IPS-NIHi11 (cell line): ENCODE data around the gene ARID4B.
"Not testable (repeated sequence)": the region's sequence is repeated elsewhere in the genome, so short reads cannot be mapped to it uniquely, and the experiment has no call there.

Source experiments
- DNase-seq: peaks from one replicate; pipeline ENCODE4 v3.0.0; 2012; ENCODE audit warnings: mixed read lengths, low spot score

ARID4B gene

DNA sequence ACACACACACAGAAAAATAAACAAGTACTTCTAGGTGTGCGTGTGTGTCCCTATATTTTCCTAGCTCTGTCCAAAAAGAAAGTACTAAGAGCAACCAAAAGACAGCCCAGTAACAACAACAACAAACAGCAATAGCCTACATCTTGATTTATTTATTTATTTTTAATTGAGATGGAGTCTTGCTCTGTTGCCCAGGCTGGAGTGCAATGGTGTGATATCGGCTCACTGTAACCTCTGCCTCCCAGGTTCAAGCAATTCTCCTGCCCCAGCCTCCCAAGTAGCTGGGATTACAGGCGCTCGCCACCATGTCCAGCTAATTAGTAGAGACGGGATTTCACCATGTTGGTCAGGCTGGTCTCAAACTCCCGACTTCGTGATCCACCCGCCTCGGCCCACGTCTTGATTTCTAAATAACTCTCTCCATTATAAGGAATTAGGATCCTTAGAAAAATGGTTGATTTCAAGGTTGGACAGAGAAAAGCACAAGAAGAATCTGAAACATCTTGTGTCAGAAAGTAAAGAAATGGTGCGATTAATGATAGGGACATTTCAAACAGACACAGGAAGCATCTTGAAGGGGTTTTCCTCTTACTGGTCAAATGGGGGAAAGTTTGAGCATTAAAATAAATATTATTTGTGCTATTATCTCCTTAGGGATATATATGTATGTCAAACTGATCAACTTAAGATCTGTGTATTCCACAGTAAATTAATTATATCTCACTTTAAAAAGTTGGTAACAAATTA lies 59.4 kb downstream of the ARID4B start:
- no peak for DNase-seq

DNA sequence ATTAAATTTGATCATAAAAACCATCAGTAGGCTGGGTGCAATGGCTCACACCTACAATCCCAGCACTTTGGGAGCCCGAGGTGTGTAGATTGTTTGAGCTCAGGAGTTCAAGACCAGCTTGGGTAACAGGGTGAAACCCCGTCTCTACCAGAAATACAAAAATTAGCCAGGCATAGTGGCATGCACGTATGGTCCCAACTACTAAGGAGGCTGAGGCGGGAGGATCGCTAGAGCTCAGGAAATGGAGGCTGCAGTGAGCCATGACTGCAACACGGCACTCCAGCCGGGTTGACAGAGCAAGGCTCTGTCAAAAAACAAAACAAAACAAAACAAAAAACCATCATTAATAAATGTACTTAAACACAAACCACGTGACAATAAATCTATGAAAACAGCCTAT lies 61.0 kb downstream of the ARID4B start:
- no peak for DNase-seq

DNA sequence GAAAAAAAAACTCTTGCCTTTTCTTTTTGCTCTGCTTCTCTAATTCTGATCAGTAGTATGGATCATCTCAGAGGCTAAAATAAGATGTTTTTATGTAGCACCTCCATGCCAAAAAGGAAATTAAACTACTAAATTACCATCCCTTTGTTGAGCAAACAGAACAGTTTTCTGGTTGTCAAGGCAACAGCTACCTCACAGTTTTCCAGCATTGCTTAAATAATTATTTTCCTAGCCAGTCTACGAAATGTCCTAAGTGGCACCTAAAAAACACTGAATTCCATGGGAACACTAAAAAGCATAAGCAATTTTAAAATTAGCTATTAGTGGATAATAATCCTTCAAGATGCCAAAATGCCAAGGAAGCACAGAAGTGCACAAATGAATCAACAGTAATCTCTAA lies 61.7 kb downstream of the ARID4B start:
- DNase-seq: no peak

DNA sequence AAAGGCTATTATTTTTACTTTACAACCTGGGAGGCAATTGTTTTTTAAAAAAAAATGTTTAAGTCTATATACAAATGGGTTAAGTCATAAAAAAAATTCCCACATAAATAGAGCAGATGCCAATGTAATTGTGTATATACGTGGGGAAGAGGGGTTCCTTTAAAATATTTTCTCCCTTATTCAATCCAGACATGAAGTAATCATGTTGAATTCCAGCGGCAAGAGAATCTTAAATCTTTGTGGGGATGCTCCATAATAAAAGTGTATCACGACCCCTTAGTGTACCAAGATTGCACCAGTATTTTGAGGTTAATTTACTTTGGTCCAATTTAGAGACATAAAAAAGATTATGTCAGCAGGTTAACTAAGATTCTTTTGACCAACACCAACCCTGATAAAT lies 62.1 kb downstream of the ARID4B start:
- DNase-seq: no peak

DNA sequence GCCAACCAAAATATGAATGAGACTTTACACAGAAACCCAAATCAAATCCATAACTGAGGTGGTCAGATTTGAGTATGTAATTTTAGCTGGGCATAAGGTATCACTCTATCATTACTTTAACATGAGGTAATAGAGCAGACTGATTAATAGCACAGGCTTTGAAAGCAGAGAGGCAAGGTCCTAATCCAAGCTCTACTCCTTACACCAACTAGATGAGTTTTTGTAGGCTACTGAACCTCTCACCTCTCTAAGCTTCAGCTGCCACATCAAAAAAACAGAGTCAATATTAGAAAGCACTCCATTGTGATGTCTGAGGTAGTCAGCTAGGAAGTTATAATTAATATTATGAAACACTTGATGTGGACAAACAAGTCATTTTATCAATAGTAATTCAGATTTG lies 63.7 kb downstream of the ARID4B start:
- no peak for DNase-seq

DNA sequence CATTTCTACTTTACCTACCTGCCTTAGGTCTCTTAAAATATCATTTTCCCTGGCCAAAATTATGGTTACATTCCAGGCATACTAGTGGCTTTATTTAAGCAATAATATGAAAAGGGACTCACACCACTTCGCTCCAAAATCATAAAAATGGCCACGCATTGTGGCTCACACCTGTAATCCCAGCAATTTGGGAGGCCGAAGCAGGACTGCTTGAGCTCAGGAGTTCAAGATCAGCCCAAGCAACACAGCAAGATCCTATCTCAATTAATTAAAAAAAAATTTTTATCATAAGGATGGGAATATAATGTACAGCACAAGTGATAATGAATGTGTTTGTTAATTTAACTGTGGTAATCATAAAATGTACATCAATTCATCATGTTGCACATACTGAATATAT lies 65.4 kb downstream of the ARID4B start:
- no peak for DNase-seq

DNA sequence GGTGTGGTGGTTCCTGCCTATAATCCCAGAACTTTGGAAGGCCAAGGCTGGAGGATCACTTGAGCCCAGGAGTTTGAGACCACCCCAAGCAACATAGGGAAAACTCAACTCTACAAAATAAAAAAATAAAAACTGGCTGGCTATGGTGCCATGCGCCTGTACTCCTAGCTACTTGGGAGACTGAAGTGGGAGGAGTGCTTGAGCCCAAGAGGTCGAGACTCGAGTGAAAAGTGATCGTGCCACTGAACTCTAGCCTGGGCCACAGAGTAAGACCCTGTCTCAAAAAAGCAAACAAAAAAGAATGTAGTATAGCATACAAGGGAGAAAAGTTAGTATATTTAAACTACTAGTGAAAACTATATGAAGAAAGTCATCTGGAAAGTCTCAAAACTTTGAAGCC lies 66.7 kb downstream of the ARID4B start:
- no peak for DNase-seq

DNA sequence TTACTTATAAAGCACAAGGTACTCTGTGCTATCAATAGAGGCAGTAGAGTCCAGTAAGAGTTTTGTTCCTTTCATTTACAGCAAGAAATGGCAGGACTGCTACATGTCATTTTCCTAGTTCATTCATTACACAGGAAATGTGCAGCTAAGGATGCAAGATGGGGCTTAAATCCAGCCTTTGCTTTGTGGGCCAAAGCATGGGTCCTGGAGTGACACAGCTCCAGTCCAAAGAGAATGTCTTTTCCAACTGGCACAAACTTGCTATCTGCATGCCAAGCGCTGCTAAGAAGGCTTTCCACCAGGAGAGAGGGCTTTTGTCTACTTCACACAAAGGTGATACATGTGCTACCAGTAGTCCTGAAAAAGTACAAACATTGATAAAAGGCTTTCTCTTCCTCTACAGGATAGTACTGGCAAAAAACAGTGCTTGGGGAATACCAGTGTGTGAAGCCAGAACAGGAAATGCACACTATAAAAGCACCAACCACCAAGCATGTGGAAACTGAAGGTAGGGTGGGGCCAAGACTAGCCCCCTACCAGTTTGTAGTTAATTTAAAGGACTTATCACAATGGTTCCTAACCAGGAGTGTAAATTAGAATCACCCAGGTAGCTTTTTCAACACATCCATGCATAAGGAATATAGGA lies 68.7 kb downstream of the ARID4B start:
- no peak for DNase-seq

DNA sequence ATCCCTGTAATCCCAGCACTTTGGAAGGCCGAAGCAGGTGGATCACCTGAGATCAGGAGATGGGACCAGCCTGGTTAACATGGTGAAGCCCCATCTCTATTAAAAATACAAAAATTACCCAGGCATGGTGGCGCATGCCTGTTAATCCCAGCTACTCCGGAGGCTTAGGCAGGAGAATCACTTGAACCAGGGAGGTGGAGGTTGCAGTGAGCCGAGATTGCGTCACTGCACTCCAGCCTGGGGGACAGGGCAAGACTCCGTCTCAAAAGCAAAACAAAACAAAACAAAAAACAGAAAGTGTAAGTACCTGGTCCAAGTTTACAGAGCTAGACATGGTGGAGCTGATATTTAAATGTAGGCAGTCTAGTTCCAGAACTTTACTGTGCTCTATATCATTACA lies 69.9 kb downstream of the ARID4B start:
- DNase-seq: not testable (repeated sequence)

DNA sequence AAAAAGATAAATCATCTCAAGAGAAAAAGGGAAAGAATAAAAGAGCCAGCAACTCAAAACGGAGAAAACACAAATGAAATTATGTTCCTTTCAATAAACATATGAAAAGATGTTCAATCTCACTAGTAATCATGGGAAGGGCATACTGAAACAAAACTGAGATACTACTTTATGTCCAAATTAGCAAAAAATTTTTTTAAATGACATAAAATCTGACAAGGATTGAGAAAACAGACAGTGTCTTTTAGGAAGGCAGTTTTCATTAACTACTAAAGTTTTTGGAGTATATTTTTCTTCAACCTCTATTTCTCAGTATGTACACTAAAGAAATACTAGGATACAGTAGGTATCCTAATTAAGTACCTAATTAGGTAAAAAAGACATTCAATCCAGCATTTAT lies 73.3 kb downstream of the ARID4B start:
- DNase-seq: no peak

DNA sequence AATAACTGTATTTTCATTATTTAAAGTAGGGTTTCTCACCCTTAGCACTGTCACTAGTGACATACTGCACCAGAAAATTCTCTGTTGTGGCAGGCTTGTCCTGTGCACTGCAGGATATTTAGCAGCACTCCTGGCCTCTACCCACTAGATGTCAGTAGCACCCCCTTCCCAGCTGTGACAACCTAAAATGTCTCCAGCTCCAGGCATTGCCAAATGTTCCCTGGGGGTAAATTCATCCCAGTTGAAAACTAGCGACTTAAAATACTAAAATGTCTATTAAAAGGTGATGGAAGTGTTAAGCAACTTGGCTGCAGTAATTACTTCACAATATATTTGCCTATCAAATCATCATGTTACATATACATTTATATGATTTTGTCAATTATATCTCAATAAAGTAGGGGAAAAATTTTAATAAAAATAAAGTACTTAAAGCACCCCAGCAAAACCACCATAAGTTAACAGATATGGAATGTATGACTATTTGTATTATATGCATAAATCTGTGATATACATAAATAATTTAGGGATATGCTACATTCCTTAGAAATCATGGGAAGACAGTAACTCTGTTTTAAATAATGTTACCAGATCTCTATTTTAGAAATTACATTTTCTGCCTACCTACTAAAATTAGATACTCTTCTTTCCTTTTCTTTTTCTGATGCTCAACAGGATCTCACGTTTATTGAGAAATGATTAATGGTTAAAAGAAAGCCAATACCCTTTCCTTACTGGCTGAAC lies 74.6 kb downstream of the ARID4B start:
- DNase-seq: peak; percentile 53

DNA sequence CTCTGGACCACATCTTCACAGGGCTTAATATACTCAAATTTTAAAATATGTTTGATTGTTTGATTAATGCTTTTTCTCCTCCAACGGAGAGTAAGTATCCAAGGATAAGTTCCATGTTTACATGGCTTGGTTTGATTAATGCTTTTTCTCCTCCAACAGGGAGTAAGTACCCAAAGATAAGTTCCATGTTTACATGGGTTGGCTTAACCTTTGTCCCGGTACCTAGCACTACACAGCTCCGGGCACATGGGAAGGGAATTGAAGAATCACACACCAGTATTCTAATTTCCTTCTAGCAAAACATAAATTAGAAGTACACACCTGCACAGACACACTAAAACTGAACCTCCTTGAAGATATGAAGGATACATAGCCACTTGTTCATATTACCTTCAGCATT lies 77.5 kb downstream of the ARID4B start:
- DNase-seq: no peak

DNA sequence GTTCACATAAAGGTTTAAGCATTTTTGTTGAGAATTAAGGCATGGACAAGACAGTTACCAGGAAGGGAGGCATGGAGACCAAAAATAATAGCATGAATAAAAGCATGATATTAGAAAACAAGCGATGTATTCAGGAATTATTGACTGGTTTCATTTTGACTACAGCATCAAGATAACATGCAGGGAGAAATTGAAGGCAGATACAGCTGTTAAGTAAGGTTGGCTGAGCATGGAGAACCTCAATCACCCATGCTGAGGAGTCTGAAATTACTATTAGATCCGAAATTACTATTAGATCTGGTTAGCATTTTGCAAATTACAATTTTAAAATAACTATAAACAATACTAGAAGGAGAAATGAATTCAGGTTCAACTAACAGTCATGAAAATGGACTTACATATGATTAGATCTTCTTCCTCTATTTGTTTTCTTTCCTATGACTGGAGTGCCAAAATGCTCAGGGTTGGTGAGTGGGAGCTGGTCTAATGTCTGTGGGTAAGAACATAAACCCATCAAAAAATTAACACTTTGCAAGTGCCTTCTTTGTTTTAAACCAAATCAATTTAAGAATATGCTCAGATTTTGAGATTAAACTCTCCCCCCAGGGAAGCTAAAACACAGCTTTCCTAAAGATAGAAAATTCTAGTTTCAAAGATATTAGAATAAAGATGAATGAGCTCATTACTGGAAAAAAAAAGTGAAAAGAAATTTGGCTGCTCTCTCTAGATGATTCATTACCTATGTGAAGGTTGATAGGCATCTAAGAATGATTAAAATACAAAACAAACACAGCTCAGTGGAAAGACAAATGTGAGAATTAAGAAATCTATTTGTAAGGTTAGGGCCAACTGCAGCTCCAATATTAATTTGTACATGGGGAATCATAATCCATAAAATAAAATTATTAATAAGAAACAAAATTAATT lies 81.7 kb downstream of the ARID4B start:
- no peak for DNase-seq

DNA sequence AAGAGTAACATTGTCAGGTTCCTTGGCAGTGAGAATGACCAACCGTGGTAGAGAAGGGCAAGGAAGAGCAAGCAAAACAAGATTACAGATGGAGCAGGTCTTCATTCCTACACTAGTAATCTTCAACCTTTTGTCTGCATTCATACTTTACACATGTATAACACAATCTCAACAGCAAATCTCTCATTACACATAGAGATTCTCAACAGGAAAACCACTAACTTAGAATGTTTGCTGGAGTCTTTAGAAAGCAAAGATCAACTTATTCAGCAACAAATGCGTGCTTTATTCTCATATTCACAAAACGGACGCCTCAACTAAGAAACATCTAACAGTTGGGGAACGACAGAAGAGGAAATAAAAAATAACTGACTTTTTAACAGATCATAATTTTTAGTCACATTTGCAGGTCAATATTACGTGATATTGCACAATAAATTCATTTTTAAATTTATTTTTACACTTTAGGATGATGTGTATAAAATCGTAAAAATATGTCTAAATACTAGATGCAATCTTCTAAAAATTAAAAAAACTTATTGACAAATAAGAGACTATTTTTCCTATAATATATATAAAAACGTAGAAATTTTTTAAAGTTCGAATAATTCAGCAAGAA lies 82.9 kb downstream of the ARID4B start:
- no peak for DNase-seq

DNA sequence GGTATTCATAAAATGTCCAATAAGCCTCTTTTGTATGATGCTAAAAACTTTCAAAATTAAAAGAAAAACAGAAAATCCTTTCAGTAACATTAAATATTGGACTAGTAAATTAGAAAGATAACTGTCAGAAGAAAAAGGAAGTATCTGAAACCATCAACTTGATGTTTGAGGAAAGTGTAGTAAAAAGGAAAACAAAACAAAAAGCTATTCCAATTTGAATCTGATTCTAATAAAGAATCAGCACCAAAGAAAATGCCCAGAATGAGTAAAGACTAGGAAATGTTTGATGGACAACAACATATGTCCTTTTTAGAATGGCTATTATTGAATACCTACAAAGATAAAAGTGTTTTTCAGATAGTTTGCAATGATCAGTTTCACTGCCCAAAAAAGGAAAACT lies 87.0 kb downstream of the ARID4B start:
- no peak for DNase-seq

DNA sequence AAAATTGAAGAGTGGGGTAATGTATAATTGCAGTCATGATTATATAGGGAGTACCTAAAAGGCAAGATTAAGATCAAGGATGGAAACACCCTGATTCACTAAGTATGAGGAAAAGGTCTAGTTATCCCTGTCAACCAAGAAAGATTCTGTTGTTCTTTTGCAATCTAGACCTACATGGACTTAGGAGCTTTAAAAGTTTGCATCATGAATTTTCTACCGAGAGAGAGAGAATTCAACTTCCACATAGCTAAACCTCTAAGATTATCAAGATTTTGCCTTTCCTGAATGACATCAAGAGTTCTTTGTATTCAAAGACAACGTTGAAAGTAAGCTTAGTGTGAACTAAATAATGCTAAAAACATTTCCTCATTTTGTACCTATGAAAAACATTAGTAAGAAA lies 88.1 kb downstream of the ARID4B start:
- no peak for DNase-seq

DNA sequence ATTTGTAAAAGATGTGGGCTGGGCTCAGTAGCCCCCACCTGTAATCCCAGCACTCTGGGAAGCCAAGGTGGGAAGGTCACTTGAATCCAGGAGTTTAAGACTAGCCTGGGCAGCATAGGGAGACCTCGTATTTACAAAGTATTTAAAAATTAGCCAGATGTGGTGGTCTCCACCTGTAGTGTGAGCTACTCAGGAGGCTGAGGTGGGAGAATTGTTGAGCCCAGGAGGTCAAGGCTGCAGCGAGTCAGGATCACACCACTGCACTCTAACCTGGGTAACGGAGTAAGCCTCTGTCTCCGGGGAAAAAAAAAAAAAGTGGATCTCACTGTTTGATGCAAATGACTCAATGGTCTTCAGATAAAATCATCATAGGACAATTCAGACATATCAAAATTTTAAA lies 89.4 kb downstream of the ARID4B start:
- DNase-seq: no peak

DNA sequence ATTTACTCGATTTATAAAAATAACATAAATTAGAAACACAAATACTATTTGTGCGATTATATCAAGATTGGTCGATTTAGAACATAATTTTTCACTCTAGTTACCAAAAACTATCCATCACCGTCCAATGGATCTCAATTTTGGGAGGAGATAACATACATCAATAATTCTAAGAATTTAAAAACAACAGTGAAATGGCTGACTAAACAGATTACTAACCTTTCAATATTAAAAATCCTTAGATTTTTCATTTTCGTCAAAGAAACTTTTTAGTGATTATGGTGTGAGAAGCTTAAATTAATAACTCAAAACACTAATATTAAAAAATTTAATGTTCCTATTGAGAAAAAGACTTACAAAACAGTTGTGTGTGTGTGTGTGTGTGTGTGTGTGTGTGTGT lies 91.9 kb downstream of the ARID4B start:
- no peak for DNase-seq

DNA sequence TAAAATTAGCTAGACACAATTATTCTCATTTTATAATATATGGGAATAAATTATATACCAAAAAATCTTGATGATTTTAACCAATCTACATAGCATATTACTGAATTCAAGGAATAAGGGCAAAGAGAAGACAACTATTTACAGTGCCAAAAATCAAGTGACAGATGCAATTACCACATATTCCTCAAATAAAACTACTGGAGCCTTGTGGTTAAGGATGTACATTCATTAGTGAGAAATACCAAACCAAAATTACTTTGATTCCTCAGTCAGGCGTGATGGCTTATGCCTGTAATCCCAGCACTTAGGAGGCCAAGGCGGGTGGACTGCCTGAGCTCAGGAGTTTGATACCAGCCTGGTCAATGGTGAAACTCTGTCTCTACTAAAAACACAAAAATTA lies 98.1 kb downstream of the ARID4B start:
- DNase-seq: no peak

DNA sequence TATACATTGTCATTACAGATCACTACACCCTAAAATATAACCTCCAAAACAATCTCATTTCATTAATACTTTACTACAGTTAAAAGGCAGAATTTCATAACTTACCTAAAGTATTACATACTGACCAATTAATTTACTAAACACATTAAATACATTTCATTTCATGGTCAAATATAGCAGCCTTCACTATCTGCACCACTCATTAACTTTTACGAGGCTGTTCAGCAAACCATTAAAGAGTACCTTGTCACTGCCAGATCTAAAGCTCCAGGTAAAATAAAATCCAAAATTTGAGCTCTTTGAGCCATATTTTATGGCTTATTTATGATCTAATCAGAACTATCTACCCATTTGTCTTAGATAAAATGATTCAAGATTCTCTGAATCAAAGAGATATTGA lies 100.6 kb downstream of the ARID4B start:
- DNase-seq: no peak

DNA sequence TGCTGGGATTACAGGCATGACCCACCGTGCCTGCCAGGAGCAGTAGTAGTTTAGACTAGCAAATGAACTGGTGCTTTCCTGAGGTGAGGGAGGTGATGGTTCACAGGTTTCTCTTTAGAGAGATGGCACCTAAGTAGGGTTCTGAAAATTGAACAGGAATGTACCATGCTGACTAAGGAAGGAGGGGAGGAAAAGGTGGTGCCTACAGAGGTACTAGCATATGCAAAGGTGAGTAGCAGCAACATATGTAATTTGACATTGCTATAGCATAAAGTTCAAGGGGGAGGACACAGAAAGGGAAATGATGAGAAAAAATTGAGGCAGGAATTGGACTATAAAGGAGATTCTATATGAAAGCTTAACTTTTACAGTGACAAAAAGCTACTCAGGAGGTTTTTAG lies 101.0 kb downstream of the ARID4B start:
- no peak for DNase-seq

DNA sequence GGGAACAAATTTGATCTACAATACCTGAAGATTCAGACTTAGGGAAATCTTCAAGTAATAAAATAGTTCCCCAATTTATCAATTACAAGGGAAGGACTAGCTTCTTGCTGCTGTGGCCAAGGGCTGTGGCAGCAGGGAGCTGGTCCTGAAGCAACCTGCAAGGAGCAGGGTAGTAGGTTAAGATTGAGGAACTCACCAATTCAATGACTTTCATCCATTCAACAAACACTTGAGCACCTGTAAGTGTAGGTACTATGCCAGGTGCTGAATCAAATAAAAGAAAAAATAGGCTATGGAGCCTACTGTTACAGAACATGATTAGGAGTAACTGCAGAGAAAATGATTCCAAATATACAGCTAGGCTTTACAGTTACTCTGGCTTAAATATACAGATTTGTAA lies 102.7 kb downstream of the ARID4B start:
- DNase-seq: no peak
